NCI-H2196 (cell line): ENCODE measurements around the gene SLIT3.

ENCODE experiments used
- DNase-seq: peaks from one replicate; lab custom pipeline; 2025; ENCODE audit not compliant: unreplicated experiment; lab: John Stamatoyannopoulos, UW

The SLIT3 gene

DNA sequence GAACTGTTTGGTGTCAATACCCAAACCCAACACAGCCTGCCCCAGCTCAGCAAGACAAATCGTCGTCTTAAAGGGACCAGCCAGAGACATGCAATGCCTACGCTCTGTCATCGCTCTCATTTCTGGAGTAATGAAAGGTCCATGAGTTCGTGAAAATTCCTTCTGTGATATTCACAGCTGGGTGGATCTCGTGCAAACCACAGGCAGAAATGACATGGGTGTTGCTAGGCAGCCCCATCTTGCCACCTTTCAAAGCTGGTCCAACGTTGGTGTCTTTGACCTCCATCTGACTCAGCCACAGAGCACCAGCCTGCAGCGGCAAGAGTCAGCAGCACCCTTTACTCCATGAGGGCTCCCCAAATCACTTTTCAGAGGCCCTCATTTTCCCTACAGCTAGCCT is 215.3 kb downstream of the SLIT3 start:
- no peak for DNase-seq

- no peak for DNase-seq
Observed at GRCh38 chr5:169085212-169085611, 215.7 kb downstream of the SLIT3 start.

DNA sequence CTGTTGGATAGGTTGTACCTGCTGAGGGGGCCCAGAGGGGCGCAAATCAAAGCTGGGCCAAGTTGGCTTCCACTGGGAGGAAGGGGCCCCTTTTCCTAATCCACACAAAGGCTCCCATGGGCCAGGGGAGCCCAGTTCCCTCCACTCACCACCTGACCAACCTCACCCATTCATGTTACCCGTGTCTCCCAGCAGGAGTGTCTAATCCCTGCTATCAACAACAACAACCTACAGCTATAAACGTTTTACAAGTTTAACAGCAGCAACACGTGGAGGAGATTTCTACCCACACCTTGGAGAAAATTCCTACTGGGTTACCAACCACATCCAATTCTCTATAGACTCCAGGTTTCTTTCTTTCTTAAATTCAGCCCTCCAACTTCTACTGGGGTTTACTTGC is 216.2 kb downstream of the SLIT3 start:
- no peak for DNase-seq

- DNase-seq = no peak
Observed at GRCh38 chr5:169083394-169084018, 217.4 kb downstream of the SLIT3 start.

DNA sequence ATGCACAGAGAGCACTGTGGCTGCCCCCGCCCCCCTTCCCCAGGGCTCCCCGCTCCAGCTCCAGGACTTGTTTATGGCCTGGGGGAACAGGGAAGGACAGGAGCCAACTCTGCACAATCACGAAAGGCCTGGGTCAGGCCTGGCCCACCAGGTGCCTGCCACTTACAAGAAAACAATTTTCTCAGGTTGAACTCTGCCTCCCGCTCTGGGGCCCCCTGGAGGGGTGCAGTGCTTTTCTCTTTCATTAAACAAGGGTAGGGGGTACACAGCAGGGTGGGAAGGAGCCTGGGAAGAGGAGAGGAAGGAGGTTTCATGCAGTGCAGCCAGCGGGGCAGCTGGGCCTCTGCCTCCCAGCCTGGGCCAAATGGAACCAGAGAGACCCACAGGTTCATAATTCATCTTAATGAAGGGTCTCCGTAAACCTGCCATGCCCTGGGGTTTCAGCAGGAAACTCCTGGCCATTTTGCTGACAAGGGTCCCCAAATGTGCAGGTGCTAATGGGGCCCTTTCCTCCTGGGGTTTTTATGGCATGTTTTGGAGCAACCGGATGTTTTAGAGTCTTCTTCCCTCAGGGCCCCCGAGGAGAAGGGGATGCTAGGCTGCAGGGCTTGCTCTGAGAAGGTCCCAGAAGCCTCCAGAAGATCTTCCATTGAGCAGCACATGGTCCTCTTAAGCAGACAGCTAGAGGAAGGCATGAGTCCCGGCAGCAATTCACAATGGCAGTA is 219.8 kb downstream of the SLIT3 start:
- no peak for DNase-seq

DNA sequence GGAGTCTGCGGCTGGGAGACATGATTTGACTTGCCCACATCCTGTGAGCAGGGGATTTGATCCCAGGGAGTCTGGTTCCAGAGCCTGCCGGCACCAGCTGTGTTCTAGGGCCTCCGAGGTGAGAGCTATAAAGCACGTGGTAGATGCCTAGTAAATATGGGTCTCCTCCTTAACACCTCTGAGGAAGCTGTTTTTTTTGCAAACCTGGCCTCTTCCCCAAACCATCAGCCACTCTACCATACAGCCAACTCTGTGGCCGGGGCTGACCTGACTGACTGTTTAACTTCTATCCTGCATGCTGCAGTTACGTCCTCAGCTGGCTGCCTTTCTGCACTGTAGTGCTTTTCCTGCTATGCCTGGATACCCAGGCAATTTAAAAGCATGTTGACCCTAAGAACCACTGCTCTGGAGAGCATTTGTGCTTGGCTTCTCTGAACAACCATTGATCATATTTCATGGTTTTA is 220.5 kb downstream of the SLIT3 start:
- DNase-seq = no peak

DNA sequence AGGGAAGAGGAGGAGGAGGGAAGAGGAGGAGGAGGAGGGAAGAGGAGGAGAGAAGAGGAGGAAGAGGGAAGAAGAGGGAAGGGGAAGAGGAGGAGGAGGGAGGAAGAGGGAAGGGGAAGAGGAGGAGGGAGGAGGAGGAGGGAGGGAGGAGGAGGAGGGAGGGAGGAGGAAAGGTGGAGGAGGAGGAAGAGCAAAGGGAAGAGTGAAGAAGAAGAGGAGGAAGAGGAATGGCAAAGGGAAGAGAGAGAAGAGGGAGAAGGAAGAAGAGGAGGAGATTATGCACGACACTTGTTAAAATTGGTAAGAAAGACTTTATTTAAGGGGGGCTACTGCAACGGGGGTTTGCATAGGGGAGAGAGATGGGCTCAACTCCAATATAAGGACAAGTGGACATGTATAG is 221.2 kb downstream of the SLIT3 start:
- DNase-seq = no peak

DNA sequence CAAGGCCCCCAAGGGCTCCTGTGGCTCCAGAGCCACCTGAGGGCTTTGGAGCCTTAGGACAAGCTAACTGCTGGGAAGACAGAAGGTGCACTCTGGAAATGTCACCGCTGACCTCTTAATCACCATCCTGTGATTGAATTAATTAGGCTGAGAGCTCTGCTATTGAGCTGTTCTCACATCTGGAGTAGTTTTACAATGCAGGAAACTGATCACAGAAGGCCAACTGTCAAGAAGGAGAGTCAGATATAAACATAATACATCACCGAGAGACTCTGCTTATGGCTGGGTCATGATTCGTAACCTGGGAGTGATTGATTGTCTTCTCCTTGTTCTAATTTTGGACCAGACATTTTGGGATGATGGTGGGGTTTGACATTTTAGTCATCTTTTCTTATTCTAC is 226.1 kb downstream of the SLIT3 start:
- no peak for DNase-seq

- DNase-seq = no peak
Observed at GRCh38 chr5:169072233-169072632, 228.7 kb downstream of the SLIT3 start.

- DNase-seq = no peak
Observed at GRCh38 chr5:169070413-169070812, 230.5 kb downstream of the SLIT3 start.

DNA sequence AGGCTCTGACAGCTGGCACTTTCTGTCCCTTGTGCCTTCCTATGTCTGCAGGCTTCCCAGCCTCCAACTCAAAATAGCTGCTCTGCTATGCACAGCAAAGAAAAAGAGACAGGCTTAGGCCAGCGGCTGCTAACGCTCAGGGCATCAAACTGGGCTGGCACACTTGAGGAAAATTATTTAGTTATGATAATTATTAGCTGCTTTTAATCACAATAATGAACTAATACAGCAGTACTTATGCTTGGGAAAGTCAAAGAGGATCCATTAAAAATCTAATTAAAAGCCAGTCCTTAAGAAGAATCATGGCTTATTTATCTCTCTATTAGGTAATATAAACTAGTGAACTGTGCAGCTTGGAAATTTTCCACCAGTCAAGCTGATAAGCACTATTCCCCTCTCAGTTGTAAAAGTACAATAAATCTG is 233.2 kb downstream of the SLIT3 start:
- DNase-seq = no peak

DNA sequence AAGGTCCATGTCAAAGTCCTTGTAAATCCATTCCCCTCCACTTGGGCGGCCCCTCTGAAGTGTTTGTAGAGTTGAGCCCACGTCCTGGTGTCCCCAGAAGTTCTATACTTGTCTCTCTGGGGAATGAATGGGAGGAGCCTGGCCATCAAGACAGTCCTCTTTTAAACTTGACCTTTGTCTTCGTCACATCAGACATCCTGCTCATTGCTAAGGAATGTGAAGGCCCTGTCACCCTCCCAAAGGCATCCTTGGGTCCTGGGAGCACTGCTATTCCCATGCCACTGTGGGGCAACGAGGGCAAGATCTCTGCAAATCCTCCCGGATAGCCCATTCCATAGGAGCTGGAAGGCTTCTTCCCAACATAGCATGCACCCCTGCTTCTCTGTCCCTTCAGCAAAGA is 235.5 kb downstream of the SLIT3 start:
- DNase-seq = no peak

- no peak for DNase-seq
Observed at GRCh38 chr5:169064093-169064492, 236.8 kb downstream of the SLIT3 start.

DNA sequence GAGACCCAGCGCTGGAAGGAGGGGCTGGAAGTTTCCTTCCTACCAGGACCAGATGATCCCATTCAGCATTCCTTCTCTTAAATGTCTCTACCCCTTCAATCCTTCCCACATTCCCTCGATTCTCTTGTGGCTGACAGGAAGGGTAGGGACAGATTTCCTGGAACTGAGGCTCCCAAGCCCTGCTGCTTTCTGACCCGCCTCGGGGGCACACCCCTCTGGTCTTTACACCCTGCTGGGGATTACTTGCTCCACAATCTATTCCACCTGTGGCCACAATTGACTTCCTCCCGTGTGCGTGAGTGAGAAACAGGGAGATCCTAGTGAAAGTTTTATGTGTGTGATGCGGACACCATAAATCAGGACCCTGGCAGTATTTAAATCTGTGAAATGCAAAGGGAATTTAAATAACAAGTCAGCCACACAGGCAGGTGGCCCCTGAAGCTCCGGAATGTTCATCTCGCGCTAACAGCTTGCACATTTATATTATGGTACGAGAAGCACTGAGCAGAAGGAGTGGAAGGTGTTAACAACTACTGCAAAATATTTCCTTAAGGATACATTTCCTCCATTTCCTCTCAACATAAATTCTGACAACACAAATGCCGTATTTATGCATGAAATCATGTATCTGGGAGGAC is 237.5 kb downstream of the SLIT3 start:
- no peak for DNase-seq

DNA sequence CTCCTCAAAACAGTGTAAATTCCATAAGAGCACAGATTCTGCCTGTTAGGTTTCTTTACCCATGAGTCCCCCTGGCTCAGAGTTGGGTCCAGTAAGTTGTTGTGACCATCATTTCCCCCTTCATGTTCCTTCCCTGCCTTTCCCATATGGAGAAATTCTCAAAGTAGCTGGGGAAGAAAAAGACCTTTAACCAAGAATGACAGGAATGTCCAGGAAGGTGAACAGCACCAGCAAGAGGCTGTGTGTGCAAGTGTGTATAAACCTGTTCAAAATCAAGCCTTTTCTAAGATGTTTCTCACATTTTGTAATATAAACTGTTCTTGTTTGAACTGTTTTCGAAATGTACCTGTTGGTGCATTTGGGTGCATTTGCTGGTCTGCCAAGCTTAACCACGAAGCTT is 238.2 kb downstream of the SLIT3 start:
- DNase-seq = no peak

DNA sequence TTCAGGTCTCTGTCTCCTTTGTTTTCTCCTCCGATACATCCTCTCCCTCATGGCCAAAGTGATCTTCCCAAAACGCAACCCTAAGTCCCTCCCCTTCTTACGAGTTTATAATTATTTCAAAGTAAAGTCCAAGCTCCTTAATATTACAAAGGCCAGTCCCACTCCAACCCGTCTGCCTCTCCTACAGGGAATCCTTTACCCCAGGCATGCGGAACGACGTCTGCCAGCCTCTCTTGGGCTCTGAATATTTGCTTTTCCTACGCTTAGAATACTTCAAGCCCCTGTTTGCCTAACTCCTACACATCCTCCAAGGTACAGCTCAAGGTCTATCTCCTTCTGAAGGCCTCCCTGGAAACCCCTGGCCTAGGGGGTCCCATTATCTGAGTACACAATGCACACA is 246.4 kb downstream of the SLIT3 start:
- DNase-seq = no peak

GRCh38 chr5:169052207-169052606 is 248.7 kb downstream of the SLIT3 start:
- DNase-seq = no peak

- no peak for DNase-seq
Observed at GRCh38 chr5:169051351-169051750, 249.6 kb downstream of the SLIT3 start.

- no peak for DNase-seq
Observed at GRCh38 chr5:169050636-169051035, 250.3 kb downstream of the SLIT3 start.

GRCh38 chr5:169050146-169050571 is 250.8 kb downstream of the SLIT3 start:
- no peak for DNase-seq

GRCh38 chr5:169049712-169050111 is 251.2 kb downstream of the SLIT3 start:
- DNase-seq = no peak
